AG08395 (cell line): ENCODE data around the gene TNIK.

Experiments used
- DNase-seq: peaks from one replicate; pipeline ENCODE4 v3.0.0; 2012; ENCODE audit warnings: mixed read lengths, low spot score

TNIK gene

DNA sequence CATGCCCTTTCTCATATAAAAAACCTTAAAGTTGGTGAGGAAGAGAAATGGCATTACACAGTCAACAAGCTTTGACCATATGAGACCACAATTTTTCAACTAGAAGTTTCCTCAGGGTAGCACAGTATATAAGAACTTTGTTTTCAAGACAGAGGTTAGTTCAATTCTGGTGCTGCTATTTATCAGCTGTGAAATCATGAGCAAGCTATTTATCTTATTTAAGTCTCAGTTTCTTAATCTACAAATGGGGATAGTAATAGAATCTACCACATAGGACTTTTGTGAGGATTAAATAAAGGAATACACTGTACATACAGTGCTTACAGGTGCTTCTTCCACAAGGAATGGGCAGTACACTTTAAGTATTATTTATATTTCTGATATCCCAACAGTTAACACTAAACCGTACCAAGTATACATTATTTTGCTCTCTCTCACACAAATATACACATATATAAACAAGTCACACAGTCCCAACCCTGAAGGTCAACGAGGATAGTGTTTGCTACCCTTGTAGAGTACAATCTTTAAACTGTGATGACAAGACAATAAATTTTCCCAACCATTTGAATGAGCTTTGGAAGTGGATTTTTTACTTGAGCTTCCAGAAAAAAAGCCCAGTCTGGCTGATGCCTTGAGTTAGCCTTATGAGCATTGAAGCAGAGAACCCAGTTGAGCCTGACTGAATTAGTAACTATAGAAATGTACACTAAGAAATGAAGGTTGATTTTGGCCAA, 178.8 kb downstream of the TNIK start:
- DNase-seq, result no peak

DNA sequence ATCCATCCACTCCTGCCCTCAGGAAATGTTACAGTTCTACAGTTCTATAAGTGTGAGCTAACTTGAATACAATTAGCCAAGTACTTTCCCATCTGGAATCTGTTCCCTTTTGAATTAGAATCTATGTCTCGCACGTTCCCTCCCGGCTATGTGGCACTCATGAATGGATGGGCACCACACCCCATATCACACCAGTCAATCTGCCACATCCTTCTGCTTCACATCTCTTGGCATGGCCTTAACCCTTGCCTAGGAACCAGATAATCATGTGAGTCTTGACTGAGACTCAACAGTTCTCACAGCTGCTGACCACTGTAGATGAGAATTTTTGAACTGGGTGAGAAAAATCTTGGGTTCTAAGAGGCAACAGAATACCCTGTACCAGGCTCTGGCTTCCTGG, 180.2 kb downstream of the TNIK start:
- DNase-seq, result no peak

DNA sequence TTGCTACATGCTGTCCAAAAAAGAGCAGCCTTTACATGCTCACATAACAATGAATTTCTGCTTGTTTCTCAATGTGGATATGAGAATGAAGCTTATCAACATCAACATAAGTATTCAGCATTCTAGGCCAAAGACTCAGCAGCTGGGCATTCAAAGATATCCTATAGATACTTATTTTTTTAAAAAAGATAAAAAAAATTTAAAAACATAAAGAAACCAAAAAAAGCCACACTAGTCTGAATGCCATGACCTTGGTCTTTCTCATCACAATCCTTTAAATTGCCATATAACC, 182.0 kb downstream of the TNIK start:
- DNase-seq, result no peak

DNA sequence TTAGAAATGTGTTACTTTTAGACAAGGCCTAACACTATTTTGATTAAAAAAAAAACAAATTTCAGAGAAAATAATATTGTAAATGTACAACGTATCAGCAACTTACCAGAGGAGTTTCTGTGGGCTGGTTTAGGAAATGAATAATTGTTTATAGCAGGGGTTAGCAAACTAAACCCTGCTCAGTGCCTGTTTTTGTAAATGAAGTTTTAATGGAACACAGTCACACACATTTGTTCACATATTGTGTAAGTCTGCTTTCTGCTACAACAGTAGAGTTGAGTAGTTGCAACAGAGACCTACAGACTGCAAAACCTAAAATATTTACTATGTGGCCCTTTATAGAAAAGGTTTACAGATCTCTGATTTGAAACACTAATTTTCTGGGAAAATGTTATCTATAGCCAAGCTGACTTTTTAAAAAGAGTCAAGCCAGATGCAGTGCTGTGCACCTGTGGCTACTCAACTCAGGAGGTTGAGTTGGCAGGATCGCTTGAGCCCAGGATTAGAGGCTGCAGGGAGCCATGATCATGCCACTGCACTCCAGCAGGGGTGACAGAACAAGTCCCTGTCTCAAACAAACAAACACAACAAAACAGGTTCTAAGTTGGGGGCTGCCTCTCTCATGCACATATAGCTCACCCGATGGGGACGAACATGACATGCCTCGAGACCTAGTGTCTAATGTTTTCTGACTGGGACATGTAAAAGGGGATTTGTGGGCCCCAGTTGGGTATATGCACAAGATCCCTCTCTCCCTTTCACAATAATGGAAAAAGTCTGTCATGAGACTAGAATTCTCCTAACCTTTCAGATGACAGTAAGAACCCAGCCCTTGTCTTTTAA, 182.5 kb downstream of the TNIK start:
- no peak for DNase-seq

DNA sequence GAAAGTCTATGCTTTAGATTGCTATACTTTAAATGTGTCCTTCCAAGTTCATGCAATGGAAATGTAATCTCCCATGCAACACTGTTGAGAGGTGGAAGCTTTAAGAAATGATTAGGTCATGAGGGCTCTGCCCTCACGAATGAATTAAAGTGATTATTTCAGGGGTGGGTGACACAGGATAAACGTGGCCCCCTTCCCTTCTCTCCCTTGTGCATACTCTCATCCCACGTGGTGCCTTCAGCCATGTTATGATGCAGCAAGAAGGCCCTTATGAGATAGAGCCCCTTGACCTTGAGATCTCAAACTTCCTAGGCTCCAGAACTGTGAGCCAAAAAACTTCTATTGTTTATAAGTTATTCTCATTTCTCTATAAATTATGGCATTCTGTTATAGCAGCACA, 183.3 kb downstream of the TNIK start:
- no peak for DNase-seq

DNA sequence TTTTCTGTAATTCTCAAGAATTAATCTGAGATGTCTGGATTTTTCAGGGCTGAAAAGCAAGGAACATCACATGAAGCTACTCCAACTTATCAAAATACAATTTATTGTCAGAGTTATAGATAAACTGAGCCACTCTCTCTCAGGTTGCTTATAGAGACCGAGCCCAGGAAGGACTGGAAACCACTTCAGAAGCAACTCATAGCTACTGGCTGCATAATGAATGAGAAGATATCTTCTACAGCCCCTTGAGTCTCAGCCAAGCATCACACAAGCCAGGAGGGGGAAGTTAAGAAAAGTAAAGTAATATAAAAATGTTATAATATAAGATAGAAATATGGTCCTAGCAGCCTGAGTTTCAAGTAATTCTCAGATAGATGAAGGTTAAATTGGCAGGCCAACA, 186.0 kb downstream of the TNIK start:
- DNase-seq, result no peak

DNA sequence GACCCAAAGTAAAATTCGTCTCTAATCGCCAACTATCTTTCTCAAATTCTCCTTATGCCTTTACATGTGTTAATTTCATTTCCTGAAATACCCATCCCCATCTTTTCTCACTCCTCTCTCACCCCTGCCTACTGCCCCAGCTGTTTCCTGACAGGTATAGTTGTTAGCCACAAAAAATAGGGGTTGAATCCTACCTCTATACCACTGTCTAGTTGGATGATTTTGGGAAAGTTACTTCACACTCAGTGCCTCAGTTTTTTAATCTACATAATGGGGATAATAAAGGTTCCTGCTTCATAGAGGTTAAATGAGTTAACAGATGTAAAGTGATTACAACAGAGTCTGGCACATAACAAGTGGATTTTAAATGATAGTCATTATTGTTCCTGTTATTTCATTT, 189.7 kb downstream of the TNIK start:
- DNase-seq, result no peak

DNA sequence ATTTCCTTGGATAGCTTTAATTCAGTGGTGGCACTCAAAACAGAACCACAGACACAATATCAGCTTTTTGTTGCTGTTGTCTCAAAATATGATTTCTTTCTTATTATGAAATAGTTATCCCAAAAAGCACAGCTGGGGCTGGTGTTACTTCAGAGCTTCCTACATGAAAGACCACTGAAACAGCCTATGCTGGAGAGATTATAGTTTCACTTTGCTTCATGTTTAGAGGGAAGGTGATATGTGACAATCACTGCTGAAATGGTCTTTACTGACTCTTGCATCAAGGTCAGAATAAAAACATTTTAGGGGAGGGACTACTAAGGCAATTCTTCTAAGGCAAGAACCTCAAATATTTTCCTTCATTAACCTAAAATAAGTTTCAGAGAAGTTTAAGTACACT, 190.7 kb downstream of the TNIK start:
- DNase-seq, result no peak

DNA sequence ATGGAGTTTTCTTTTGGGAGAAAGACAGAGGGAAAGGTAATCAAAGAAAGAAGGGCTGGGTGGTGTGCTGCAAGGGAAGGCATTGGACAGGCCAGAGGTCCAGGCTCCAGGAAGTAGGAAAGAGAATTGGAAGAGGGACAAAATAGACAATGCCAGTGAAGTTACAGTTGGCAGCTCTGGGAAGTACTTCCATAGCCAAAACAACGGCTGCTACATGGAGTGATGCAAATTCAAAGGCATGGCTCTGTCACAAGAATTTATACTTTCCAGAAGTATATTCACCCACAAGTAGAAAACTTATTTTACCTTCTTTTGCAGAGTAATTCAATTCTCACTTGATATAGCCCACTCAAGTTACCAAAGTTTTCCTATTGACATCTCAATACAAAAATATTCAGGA, 191.5 kb downstream of the TNIK start:
- no peak for DNase-seq

DNA sequence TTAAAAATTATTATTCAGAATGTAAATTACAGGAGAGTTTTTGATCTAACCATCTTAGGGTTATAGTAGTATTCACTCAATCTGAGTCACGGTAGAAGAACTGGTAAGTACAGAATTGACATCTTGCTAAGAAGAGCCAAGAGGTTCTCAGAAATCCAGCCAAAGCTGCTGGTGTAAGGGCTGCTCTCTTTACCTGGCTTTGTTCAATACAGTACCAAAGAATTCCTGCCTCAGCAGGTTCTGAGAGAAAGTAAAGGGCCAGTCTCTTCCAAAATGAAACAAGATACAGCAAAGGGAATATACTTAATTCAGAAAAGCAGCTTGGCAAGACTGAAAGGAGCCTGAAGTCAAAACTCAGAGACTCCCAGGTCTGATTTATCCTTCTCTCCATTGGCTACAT, 193.1 kb downstream of the TNIK start:
- DNase-seq, result no peak

DNA sequence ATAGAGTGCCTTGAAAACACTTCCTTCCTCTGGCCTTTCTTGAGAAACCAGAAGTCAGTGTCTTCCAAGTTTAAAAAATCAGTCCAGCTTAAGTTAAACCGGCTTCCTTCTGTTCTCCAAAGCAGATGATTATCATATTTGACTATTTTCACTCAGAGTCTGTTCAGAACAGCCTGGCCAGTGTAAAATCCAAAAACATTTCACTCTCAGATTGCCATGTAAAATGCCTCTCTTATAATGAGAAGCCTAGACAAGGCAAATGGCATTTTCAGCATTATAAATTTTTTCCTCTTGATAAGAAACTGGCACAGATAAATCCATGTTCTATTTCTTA, 193.5 kb downstream of the TNIK start:
- DNase-seq, result no peak

DNA sequence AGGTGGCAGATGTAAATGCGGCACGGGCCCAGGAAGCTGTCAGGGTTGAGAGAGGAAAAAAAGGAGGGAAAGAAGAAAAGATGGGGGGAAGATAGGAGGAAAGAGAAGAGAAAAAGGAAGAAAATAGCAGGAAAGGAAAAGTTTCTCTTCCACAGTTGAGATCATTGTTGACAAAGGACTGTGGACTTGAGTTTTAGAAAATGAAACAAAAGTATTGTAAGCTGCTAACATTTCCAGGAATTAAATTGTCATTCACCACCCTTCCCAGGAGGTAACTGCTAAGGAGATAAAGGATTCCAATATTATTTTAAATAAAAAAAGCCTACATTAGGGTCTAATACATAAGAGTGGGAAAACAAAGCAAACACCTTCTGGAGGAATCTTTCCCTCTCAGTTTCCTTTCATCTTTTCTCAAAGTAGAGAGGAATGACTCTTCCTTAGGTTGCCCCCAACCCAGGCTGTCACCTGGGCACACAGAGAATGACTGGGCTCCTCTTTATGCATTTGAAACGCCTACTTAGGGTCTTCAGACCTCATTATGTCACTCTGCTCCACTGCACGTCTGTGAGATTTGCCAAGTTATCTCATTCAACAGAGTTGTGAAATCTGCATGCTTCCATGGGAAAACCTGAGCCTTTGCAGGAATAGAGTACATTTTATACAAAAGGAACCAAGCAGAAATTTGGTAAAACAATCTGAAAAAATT, 194.0 kb downstream of the TNIK start:
- no peak for DNase-seq

DNA sequence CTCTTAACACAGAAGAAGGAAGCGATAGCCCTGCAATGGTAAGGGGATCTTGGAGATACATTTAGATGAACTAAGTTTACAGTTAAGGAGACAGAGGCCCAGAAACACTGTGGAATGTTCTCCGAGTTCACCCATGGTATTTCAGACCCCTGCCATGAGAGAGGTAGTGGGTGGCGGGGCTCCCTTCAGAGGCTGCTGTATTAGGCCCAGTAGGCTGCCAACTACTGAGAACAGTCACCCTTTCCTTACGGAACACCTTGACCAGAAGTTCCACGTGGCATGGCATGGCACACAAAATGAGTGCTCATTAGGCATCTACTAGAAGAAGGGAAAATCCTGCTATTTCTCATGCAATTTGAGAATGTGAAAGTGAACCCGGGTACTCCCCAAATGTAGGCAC, 195.4 kb downstream of the TNIK start:
- no peak for DNase-seq

DNA sequence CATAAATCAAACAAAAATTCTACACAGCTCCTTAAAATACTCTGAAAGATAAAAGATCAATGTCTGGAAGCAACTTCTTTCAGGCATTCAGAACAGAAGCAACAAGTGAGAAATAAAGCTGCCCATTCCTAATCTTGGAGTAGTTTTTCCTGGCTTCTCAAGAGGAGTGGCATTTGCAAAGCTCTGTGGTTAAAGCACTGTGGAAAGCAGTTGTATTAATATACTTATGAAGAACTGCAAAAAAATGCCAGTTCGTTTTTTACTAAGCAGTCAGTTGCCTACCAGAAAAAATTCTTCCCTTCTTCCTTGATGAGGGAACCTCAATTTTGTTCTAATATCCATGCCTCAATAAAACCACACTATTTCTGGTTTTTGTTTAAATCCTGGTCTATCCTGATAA, 197.8 kb downstream of the TNIK start:
- peak; percentile 50 for DNase-seq

DNA sequence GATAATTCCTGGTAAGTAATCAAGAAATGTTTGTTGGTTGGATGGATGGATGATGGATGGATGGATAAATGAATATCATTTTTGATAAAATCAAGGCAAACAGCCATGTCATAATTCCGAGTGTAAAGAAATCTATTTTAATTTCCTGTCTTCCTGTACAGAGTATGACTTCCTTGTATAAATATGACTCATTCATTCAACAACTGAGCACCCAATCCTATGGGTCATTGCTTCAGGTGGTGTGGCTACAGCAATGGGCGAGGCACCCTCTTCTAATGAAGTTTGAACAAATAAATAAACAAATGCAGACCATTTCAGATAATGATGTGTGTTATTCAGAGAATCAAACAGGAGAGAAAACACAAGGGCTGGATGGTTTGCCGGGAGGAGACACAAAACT, 198.7 kb downstream of the TNIK start:
- no peak for DNase-seq

DNA sequence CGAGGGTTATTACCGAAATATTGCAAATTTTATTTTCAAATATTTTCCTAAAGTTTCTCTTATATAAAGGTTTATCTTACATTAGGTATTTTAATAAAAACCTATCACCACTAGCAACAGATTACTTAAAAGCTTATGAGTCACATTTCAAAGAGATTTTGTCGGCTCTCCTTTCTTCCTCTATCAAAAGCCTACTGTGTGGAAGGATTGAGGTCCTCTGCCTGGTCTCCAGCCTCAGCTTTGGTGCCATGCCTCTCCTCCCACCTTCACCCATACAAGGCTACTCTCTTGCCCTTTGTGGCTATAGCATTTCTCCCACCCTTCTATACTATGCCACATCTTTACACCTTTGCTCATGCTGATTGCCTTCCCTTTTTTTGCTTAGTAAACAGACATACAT, 199.3 kb downstream of the TNIK start:
- no peak for DNase-seq

DNA sequence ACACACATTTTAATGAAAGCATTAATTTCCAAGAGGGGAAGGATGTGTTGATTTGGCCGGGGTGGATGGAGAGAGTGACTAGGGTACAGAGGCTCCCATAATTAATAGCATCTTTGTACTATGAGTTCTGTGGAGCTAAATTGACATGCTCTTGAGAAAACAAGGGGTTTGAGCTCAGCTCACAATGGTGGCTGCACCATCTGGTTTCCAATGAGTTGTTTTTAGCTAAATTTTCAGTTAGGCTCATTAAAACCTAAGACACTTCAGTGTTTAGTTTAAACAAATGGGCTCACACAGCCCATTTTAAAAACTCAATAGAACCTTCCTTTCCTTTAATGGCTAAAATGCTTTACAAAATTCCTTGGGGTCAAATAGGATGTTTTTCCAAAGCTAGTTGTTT, 199.7 kb downstream of the TNIK start:
- no peak for DNase-seq

DNA sequence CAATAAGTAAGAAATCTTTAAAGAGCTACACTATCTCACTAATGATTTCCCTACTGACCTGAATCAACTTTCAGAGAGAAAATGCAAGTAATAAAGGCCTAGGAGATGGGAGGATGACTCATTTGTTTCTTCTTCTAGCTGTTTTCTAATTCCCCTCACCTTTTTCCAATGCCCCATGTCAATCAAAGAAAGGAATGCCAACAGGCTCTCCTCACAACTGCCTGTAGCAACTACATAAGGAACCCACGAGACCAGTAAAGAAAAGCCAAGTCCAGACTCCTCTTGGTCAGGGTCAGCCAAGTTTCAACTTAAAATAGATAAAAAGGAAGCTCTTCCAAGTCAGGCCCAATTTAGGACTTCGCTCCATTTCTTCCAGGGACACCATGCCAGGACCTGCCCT, 201.9 kb downstream of the TNIK start:
- DNase-seq, result peak; percentile 10

DNA sequence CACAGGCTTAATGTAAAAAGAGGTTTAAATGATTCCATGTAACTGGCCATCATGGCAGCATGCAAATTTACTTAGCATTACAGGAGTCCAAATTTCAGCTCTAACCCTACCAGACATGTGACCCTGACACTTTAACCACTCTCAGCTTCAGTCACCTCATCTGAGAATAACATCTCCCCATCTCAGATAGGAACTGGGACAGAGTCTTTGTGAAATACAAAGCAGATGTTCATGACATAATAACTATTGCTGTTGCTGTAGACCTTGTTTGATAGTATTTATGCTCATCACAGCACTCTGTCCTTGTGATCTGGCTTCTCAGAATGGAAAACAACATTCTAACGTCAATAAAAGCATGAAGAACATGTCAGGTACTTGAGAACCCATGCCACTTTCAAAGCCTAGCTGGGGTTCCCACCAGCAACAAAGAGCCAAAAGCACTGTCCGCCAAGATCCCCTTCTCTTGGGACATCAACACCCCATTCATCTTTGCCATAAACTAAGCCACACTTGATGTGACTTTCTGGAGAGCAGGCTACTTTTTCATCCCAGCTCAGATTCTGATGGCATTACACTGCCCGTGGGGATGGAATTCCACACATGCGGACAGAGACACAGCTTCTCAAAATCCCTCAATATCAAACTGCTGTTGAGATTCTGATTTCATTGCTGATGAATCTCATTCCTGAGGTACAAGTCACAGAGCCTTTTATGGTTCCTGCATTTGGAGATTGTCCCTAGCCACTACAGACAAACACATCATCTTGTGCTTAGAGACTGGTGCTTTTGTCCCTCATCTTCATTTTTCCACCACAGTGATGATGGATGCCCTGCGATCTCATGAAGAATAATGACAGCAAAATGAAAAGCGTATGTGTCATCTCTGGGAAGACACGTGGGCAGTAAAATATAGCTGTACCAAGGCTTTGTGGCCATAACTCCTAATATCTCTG, 202.7 kb downstream of the TNIK start:
- DNase-seq, result peak; percentile 76

DNA sequence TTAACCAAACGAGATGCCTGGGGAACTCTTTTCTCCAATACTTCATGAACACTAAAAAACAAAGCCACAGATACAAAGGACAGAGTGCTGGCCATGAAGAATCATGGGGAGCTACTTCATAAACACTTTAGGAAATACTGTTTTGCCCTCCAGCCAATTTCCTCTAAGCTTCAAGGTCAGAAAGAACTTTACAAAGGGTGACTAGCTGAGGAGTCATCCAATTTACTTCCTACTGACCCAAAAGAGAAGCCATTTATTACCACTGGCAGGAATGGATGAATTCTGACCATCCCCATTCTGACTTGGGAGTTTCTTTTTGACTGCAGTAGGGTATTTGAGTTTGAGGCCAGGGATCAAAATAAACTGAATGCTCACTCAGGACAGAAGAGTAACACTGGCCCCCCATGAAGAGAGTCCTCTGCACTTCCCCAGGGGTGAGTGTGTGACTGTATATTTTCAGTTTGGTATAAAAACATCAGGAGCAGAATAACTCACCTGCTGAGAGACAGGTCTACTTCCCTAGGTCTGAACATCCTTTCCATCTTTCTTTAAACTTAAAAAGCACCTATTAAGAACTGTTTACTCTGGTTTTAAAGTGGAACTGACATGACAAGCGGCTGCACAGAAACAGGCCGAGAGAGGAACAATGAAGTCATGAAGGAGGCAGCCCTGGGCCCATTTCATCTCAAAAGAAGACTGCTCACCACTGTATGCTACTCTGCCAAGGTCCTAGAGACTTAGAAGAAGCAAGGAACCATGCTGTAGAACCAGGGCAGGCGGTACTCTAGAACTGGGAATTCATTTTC, 203.6 kb downstream of the TNIK start:
- DNase-seq, result no peak

DNA sequence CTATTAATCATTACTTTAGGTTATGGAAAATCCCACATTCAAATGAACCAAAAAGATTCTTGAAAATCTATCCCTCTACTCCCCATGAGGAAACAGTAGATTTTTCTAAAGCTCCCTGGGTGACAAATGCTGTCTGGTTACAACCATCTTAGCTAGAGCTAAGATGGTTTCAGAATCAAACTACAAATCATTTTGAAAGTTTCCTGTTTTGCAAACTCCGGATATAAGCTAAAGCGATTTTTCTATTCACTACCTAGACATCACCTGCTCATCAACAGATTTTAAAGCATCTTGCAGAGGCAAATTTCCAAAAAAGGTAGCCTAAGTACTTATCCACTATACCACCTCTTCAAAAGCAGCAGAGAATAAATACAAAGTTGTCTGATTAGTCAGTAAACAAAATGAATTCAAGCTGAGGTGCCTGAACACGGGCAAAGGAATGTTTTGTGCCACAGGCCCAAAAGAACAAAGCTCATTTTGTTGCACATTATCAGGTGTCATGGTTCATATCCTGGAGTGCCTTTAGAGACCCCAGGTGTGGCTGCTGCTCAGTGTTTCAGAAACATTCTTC, 204.9 kb downstream of the TNIK start:
- no peak for DNase-seq
